Cortex of kidney (tissue), 1 donor: Measurements from ENCODE around the gene ICOSLG.
"Not testable (repeated sequence)": the region's sequence is repeated elsewhere in the genome, so short reads cannot be mapped to it uniquely, and the experiment has no call there.

Source experiments
- DNase-seq: peaks from one replicate; lab custom pipeline; 2025; lab: John Stamatoyannopoulos, UW

ICOSLG gene

DNA sequence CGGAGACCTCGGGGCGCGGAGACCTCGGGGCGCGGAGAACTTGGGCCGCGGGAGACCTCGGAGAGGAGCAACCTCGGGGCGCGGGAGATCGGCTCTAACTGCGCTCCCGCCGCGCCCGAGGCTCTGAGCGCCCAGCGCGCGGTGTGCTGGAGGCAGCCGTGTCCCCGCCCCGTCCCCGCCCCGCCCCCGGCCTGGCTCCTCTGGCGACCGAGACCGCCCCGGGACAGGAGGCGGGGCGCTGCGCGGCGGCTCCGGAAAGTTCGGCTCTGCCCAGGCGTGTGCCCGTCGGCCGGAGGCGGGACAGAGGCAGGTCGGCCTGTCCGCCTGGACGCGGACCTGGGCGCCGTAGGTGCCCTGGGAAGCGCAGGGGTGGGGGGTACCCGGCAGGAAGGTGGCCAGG, at the start of gene ICOSLG:
Gene ICOSLG (minus strand): TSS at position 102 of the 400 bp plus-strand sequence. CDS start 126 bp downstream, outside the sequence.
- not testable (repeated sequence) for DNase-seq

DNA sequence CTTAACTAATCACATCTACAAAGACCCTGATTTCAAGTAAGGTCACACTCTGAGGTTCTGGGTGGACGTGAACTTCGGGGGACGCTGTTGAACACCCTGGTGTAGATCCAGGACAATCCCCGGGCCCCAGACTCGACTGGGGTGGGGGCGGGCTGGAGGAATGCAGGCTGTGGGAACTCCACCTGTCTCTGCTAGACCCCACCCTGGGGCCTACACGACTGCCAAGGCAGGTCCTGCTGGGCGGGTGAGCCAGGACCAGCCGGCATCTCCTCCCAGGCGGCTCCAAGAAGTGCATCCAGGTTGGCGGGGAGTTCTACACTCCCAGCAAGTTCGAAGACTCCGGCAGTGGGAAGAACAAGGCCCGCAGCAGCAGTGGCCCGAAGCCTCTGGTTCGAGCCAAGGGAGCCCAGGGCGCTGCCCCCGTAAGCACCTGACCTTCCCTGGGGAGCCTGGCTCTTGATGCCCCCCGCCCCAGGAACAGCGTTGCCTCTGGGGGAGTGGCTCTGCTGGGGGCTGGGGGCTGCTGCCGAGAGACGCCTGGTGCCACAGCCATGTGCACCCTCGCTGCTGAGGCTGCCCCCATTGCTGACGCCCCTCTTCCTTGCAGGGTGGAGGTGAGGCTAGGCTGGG, 48.8 kb upstream of the ICOSLG start:
- no peak for DNase-seq

DNA sequence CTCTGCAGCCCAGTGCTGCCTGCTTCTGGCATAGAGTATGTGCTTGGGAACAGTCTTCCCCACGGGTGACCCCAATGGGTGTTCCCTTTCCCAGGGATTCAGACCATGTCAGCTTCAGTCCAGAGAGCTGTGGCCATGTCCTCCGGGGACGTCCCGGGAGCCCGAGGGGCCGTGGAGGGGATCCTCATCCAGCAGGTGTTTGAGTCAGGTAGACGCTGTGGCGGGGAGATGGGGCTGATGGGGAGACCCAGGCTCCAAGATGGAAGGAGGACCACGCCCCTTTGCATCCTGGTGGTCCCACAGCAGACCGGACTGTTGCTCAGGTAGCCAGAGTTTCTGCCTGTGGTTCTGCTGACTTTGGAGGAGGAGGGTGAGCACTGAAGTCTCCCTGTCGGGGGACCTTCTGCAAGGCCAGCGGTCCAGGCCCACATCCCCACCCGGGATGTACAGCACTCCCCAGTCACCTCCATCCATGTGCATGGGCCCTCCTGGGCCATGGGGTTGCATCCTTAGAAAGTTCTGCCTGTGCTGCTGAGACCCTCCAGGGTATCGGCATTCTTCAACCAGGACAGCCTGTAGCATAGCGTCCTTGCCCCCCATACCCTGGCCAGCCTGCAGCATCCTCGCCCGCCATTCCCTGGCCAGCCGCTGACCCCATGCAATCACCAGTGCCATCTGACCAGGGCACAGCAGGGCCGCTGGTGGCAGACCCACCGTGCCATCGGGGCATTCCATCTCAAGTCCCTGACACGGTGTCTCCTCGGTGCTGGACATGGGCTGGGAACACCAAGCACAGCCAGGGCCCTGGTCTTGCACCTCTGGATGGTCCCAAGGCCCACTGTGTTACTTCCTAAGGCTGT, 47.7 kb upstream of the ICOSLG start:
- no peak for DNase-seq

- no peak for DNase-seq
Measured at GRCh38 chr21:44286716-44287632, 46.2 kb upstream of the ICOSLG start.

GRCh38 chr21:44286086-44286715, 45.5 kb upstream of the ICOSLG start:
- no peak for DNase-seq

DNA sequence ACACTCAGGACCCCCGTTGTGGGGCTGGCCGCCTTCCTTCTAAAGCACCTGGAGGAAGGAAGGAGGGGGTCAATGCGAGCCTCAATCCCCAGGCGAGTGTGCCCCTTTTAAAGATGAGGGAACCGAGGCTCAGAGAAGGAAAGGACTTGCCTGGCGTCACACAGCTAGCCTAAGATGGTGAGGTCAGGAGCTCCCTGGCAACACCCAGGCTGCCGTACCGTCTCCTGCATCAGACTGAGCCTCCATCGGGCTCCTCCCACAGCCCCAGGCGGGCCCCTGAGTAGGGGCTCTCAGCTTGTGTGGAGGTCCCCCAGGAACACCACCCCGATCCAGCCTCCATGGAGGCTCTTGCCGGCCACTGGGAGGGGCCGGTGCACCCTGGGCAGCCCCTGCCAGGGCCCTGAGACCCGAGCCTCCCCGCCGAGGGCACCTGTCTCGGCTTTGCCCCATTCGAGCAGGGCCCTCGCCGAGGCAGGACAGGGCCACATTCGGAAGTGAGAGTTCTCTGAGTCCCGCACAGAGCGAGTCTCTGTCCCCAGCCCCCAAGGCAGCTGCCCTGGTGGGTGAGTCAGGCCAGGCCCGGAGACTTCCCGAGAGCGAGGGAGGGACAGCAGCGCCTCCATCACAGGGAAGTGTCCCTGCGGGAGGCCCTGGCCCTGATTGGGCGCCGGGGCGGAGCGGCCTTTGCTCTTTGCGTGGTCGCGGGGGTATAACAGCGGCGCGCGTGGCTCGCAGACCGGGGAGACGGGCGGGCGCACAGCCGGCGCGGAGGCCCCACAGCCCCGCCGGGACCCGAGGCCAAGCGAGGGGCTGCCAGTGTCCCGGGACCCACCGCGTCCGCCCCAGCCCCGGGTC, 44.6 kb upstream of the ICOSLG start, which contains the start of gene AIRE:
Gene AIRE (plus strand): TSS at position 739 of the 855 bp plus-strand sequence. CDS start 131 bp downstream, outside the sequence.
- no peak for DNase-seq

GRCh38 chr21:44283948-44284347, 43.2 kb upstream of the ICOSLG start:
- no peak for DNase-seq

DNA sequence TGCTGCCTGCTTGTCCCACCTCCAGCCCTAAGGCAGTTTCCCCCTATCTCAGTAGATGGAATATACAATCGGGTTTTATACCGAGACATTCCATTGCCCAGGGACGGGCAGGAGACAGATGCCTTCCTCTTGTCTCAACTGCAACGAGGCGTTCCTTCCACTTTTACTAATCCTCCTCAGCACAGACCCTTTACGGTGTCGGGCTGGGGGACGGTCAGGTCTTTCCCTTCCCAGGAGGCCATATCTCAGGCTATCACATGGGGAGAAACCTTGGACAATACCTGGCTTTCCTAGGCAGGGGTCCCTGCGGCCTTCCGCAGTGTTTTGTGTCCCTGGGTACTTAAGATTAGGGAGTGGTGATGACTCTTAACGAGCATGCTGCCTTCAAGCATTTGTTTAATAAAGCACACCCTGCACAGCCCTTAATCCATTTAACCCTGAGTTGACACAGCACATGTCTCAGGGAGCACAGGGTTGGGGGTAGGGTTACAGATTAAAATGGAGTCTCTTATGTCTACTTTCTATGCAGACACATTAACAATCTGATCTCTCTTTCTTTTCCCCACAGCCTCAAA, 42.6 kb upstream of the ICOSLG start:
- DNase-seq = not testable (repeated sequence)

GRCh38 chr21:44282370-44282769, 41.6 kb upstream of the ICOSLG start:
- DNase-seq = no peak

DNA sequence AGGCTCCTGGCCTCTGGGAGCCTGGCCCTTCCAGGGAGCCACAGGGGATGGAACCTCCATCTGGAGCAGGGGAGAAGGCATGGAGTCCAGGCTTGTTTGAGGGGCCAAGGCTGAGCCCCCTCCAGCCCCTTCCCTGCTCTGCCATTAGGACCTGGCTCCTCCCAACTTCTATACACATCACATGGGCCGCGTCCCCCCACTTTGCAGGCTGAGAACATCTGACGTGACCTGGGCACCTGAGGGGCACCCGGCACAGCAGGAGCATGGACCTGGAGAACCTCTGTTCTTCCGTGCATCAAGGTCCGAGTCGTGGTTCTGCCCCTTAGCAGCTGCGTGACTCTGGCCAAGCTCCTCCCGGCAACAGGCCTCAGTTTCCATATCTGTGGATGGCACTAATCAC, 41.1 kb upstream of the ICOSLG start:
- DNase-seq = no peak

DNA sequence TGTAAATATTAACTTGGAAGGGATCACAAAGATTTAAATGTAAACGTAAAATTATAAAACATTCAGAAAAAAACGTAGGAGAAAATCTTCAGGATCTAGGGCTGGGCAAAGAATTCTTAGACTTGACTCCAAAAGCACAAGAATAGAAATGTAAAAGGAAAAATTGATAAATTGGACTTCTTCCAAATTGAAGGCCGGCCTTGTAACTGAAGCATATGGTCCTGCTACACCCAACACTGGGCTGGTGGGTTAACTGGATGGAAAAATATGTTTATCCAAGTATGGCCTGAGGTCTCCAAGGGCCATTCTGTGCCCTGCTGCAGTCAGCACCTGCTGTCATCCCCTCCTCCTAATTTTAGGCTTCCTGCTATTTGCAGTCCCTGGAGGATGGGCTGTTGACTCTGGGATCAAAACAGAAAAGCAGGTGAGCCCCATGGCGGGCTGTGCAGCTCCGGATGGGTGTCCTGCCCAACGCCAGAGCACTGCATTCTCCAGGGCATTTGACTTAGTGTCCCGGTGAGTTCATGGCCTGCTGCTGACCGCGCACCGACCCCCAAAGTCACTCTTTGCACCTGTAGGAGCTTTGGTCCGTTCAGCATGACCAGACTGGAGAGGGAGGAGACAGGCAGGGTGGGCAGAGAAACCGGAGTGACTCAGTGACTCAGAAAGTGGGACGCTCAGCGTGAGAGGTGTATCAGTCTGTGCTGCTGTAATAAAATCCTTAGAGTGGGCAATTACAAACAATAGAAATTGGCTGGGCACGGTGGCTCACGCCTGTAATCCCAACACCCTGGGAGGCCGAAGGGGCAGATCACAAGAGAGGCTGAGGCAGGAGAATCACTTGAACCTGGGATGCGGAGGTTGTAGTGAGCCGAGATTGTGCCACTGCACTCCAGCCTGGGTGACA, 38.9 kb upstream of the ICOSLG start:
- no peak for DNase-seq

DNA sequence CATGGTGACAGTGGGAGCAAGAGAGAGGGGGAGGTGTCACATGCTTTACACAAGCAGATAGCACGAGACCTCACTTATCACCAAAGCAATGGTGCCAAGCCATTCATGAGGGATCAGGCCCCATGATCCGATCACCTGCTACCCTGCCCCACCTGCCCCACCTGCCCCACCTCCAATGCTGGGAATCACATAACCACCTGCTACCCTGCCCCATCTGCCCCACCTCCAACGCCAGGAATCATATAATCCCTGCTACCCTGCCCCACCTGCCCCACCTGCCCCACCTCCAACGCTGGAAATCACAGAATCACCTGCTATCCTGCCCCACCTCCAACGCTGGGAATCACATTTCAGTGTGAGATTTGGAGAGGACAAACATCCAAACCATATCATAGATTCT, 34.3 kb upstream of the ICOSLG start:
- DNase-seq = no peak

GRCh38 chr21:44273046-44273445, 32.3 kb upstream of the ICOSLG start:
- DNase-seq = no peak

DNA sequence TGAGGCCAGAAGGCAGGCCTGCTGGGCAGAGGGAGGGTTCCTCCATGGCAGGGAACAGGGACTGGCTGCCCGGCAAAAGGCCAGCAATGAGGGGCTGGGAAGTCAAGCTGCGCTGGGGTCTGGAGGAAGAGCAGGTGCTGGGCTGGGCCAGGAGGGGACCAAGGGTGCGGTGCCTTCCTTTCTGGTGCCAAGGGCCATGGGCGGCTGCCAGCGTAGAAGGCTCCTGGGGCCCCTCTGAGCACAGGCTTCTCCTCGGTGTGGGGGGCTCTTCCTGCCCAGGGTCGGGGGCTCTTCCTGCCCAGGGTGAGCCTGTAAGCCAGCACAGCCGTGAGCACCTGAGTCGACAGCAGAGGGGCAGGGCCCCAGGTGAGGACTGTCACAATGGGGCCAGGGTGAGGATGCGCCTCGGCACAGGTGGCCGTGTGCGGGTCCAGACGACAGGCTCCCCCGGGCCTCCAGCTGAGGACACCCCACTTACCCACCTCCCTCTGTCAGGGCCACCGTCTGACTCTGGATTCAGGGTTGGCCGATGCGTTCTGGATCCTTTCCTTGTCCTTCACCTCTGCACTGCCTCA, 31.6 kb upstream of the ICOSLG start:
- DNase-seq = no peak

GRCh38 chr21:44271558-44272283, 31.0 kb upstream of the ICOSLG start:
- no peak for DNase-seq

- DNase-seq = no peak
Measured at GRCh38 chr21:44269090-44269489, 28.3 kb upstream of the ICOSLG start.

DNA sequence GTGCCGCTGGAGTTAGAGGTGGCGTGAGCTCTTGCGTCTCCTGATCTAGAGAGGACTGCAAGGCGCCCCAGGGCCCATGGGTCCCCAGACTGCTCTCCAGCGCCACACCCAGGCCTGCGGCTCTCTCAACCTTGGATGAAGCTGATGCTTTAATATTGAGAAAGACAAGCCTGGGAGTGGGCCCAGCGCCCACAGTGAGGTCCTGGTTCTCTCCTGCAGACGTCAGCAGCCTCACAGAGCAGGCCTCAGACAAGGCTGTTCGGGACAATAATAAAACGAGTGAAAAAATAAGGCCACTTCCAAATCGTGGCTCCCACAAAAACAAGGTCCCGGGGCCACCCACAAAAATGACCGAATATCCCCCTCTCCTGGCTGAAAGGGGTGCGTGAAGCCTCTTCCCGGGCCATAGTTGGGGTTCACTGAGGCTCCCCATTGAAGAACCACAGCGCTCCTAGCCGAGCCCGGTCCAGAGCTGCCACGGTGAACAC, 27.0 kb upstream of the ICOSLG start:
- DNase-seq = no peak

- DNase-seq = no peak
Measured at GRCh38 chr21:44265734-44266270, 25.1 kb upstream of the ICOSLG start.
